Endothelial cell of umbilical vein (primary cell): ENCODE measurements around the gene NINL. TPM values are rescaled to one million over a fixed set of nuclear protein-coding genes. Genes with fewer than 3 reads are reported as not detected.

ENCODE experiments used
- BruUV-seq: library from RNA; stranded (reverse); fragments of 400-500 nt; replicated peaks from 2 replicates; lab custom pipeline; 2021; lab: Mats Ljungman, UMichigan
- CTCF ChIA-PET: fragments of 300-600, 350-600 bp; sonication (Branson Sonifier 250); formaldehyde crosslinking; loops from one replicate; lab custom pipeline; 2021; ENCODE audit warnings: antibody characterized with exemption, inconsistent platforms; lab: Charles Lee
- POLR2A ChIA-PET: fragments of 300-600, 350-600 bp; sonication (Branson Sonifier 250); formaldehyde crosslinking; loops from one replicate; lab custom pipeline; 2021; ENCODE audit warnings: antibody characterized with exemption, inconsistent platforms; lab: Charles Lee
- DNase-seq: peaks from one replicate; pipeline ENCODE4 v3.0.0-alpha.2; 2011; ENCODE audit warnings: low read depth, low spot score
- FAIRE-seq: peaks from 2 replicates; lab custom pipeline; 2011; peaks lifted over from hg19 to GRCh38; lab: Jason Lieb, UNC
- H2AFZ ChIP-seq: 2 replicates; pipeline ENCODE4 v1.6.0; 2012; ENCODE audit warnings: low read depth, low read length, control low read depth, inconsistent platforms
- H3K27ac ChIP-seq: 2 replicates; pipeline ENCODE4 v1.5.1; 2011; ENCODE audit warnings: low read depth, mild to moderate bottlenecking, control low read depth, low read length, moderate library complexity; ENCODE audit not compliant: insufficient read depth
- H3K27me3 ChIP-seq, 2 experiments: 2 replicates each; pipeline versions ENCODE4 v1.6.0 to v1.6.1; 2011; ENCODE audit warnings: low read length in 2 of 2, mixed read lengths in 1 of 2; ENCODE audit not compliant: control insufficient read depth in 2 of 2, insufficient read depth in 2 of 2
- H3K36me3 ChIP-seq, 2 experiments: 2 replicates in 1 of 2; 3 replicates in 1 of 2; pipeline ENCODE4 v1.5.1; 2011; ENCODE audit warnings: low read length in 2 of 2, mild to moderate bottlenecking in 1 of 2, moderate library complexity in 1 of 2; ENCODE audit not compliant: control insufficient read depth in 2 of 2, insufficient read depth in 2 of 2; ENCODE audit errors: extremely low read depth in 1 of 2
- H3K4me1 ChIP-seq: 3 replicates; pipeline ENCODE4 v1.5.1; 2011; ENCODE audit warnings: mild to moderate bottlenecking, low read length; ENCODE audit not compliant: control insufficient read depth, insufficient read depth; ENCODE audit errors: extremely low read depth
- H3K4me2 ChIP-seq: 2 replicates; pipeline ENCODE4 v1.6.1; 2011; ENCODE audit warnings: low read length, control low read depth, mixed read lengths; ENCODE audit not compliant: insufficient read depth
- H3K4me3 ChIP-seq, 3 experiments: fragments of 200-600 bp in 1 of 3; sonication (generic), shearing (Covaris generic) in 1 of 3; replicated peaks in 1 of 3; 2 replicates each; pipeline ENCODE4 v1.5.1; 2011 to 2016; ENCODE audit warnings: control low read depth in 3 of 3, low read length in 3 of 3, mild to moderate bottlenecking in 2 of 3, inconsistent platforms in 1 of 3, low read depth in 1 of 3, moderate library complexity in 1 of 3; ENCODE audit not compliant: insufficient read depth in 1 of 3
- H3K79me2 ChIP-seq: 2 replicates; pipeline ENCODE4 v1.6.0; 2012; ENCODE audit warnings: low read length, inconsistent platforms; ENCODE audit not compliant: control insufficient read depth, insufficient read depth
- H3K9ac ChIP-seq: replicated peaks from 2 replicates; pipeline ENCODE3; 2011; ENCODE audit warnings: low read length, control low read depth; ENCODE audit not compliant: insufficient read depth; ENCODE audit errors: extremely low read depth
- H3K9me1 ChIP-seq: replicated peaks from 3 replicates; pipeline ENCODE4 v1.6.0; 2011; ENCODE audit warnings: mild to moderate bottlenecking, low read length; ENCODE audit not compliant: control insufficient read depth, insufficient read depth; ENCODE audit errors: extremely low read depth
- H3K9me3 ChIP-seq: replicated peaks from 2 replicates; pipeline ENCODE4 v1.5.1; 2012; ENCODE audit warnings: low read length, inconsistent platforms; ENCODE audit not compliant: control insufficient read depth, insufficient read depth
- H4K20me1 ChIP-seq: replicated peaks from 2 replicates; pipeline ENCODE3; 2011; ENCODE audit warnings: mild to moderate bottlenecking, low read length; ENCODE audit not compliant: control insufficient read depth, insufficient read depth; ENCODE audit errors: extremely low read depth
- FOS ChIP-seq: IDR thresholded peaks from 2 replicates; pipeline ENCODE4 v1.6.1; 2011; ENCODE audit warnings: mild to moderate bottlenecking, low read length, moderate library complexity, borderline replicate concordance; ENCODE audit not compliant: insufficient read depth
- MYC ChIP-seq: IDR thresholded peaks from one replicate; pipeline ENCODE4 v1.6.1; 2011; ENCODE audit warnings: mild to moderate bottlenecking, low read depth, low read length
- POLR2A ChIP-seq: IDR thresholded peaks from 2 replicates; pipeline ENCODE4 v1.6.1; 2012; ENCODE audit warnings: low read depth, mild to moderate bottlenecking, control low read depth, low read length
- POLR2AphosphoS5 ChIP-seq: IDR thresholded peaks from 2 replicates; pipeline ENCODE4 v1.6.1; 2012; ENCODE audit warnings: low read depth, mild to moderate bottlenecking, control low read depth, low read length, moderate library complexity; ENCODE audit not compliant: insufficient read depth
- dilution Hi-C: fragments of 300-500 bp; cut with MboI; formaldehyde crosslinking; loops from one replicate; pipeline ENCODE4 v1.15.0; 2019; ENCODE audit warnings: low sequenced_read_pairs; ENCODE audit not compliant: extremely low pct_ligation_motif_present
- intact Hi-C: fragments of 100-400 bp; cut with micrococcal nuclease; formaldehyde crosslinking; loops from one replicate; pipeline ENCODE4 v1.10.0; 2022
- polyA plus RNA-seq, 4 experiments: library from polyadenylated mRNA; depleted of rRNA in 3 of 4; stranded (reverse) in 3 of 4; unstranded in 1 of 4; fragments of >200 nt; gene quantifications; 2 replicates each; pipeline versions ENCODE4 v1.2.1 to v1.2.3, GENCODE V29; 2011 to 2012; ENCODE audit warnings: missing spikeins in 1 of 4
- total RNA-seq: library from RNA; stranded (reverse); gene quantifications from 2 replicates; pipeline ENCODE4 v1.2.3, GENCODE V29; 2021
- TF ChIP-seq, protein P1 (sequence below), 2 donors: IDR thresholded peaks; 1 replicate in 1 of 2; 2 replicates in 1 of 2; pipeline ENCODE4 v1.5.1; 2011; ENCODE audit warnings: low read length in 2 of 2, mild to moderate bottlenecking in 2 of 2, moderate library complexity in 2 of 2, control low read depth in 1 of 2, inconsistent platforms in 1 of 2, low read depth in 1 of 2; ENCODE audit not compliant: insufficient read depth in 1 of 2; ENCODE audit errors: extremely low read depth in 1 of 2

The NINL gene
- total and polyA plus RNA-seq, 2 donors (not counting 3 experiments of a cell fraction or from before 2014, with no cell fraction given): 13.2 to 25.5 TPM

- H3K4me1 ChIP-seq: no peaks in the 10 kb centered on the region
- no peak overlapping the region for H2AFZ ChIP-seq
- H3K9me1 ChIP-seq: no peaks in the 10 kb centered on the region
- no peak overlapping the region for H3K4me3 ChIP-seq
- no peak overlapping the region for H3K27ac ChIP-seq
- no peaks in the 10 kb centered on the region for H4K20me1 ChIP-seq
- intact Hi-C loops: no loop called here
- no peak overlapping the region for H3K9ac ChIP-seq
- no peaks in the 10 kb centered on the region for H3K27me3 ChIP-seq
- FAIRE-seq (peak; percentile 53), DNase-seq (peak; percentile 5)
- CTCF ChIA-PET: no interaction called here
- TF ChIP-seq MYC (no peak), FOS (no peak), POLR2AphosphoS5 (no peak), POLR2A (no peak)
- TF ChIP-seq, protein P1, sequence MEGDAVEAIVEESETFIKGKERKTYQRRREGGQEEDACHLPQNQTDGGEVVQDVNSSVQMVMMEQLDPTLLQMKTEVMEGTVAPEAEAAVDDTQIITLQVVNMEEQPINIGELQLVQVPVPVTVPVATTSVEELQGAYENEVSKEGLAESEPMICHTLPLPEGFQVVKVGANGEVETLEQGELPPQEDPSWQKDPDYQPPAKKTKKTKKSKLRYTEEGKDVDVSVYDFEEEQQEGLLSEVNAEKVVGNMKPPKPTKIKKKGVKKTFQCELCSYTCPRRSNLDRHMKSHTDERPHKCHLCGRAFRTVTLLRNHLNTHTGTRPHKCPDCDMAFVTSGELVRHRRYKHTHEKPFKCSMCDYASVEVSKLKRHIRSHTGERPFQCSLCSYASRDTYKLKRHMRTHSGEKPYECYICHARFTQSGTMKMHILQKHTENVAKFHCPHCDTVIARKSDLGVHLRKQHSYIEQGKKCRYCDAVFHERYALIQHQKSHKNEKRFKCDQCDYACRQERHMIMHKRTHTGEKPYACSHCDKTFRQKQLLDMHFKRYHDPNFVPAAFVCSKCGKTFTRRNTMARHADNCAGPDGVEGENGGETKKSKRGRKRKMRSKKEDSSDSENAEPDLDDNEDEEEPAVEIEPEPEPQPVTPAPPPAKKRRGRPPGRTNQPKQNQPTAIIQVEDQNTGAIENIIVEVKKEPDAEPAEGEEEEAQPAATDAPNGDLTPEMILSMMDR (IDR thresholded peaks at IDR 0.05; ENCODE audit: extremely low read depth in 1 of 2, insufficient read depth in 1 of 2, low read depth in 1 of 2, low read length in 2 of 2): no peak
- H3K36me3 ChIP-seq: peaks cover 3 to 16% of the 10 kb centered on the region in 2 experiments
- H3K79me2 ChIP-seq: no peaks in the 10 kb centered on the region
- no peak overlapping the region for H3K4me2 ChIP-seq
- POLR2A ChIA-PET: no interaction called here
- TSS peak; percentile 83 for BruUV-seq
- dilution Hi-C loops: no loop called here
- no peaks in the 10 kb centered on the region for H3K9me3 ChIP-seq
These were observed 132.1 kb downstream of the NINL start for GRCh38 chr20:25453035-25453810.
